Fibroblast of lung (primary cell): Measurements from ENCODE around the gene ASB18. TPM values are rescaled to one million over a fixed set of nuclear protein-coding genes. Genes with fewer than 3 reads are reported as not detected.

Experiments used
- DNase-seq, 2 donors: peaks; one replicate each; pipeline versions ENCODE4 v3.0.0 to v3.0.0-alpha.2; 2010; ENCODE audit warnings: low read depth in 2 of 2
- H2AFZ ChIP-seq: 2 replicates; pipeline ENCODE4 v1.5.1; 2012; ENCODE audit warnings: low read length, control low read depth, inconsistent platforms
- H3K27ac ChIP-seq: 2 replicates; pipeline ENCODE4 v1.5.1; 2011; ENCODE audit warnings: low read length, control low read depth; ENCODE audit not compliant: insufficient read depth
- H3K27me3 ChIP-seq: 2 replicates; pipeline ENCODE4 v1.5.1; 2011; ENCODE audit warnings: mild to moderate bottlenecking, low read length; ENCODE audit not compliant: control insufficient read depth, insufficient read depth
- H3K36me3 ChIP-seq: 2 replicates; pipeline ENCODE4 v1.5.1; 2011; ENCODE audit warnings: low read length; ENCODE audit not compliant: control insufficient read depth, insufficient read depth
- H3K4me1 ChIP-seq: 2 replicates; pipeline ENCODE4 v1.5.1; 2011; ENCODE audit warnings: low read length; ENCODE audit not compliant: control insufficient read depth, insufficient read depth; ENCODE audit errors: extremely low read depth
- H3K4me2 ChIP-seq: 2 replicates; pipeline ENCODE4 v1.5.1; 2011; ENCODE audit warnings: low read length, control low read depth; ENCODE audit not compliant: insufficient read depth; ENCODE audit errors: extremely low read depth
- H3K4me3 ChIP-seq, 4 experiments: fragments of 200-600 bp in 1 of 4; sonication (generic) in 1 of 4; replicated peaks in 1 of 4; 2 replicates each; pipeline ENCODE4 v1.5.1; 2011 to 2016; ENCODE audit warnings: low read length in 4 of 4, low read depth in 3 of 4, mild to moderate bottlenecking in 3 of 4, control low read depth in 2 of 4, inconsistent platforms in 1 of 4, mixed read lengths in 1 of 4; ENCODE audit not compliant: insufficient read depth in 1 of 4; ENCODE audit errors: control extremely low read depth in 1 of 4
- H3K79me2 ChIP-seq: 2 replicates; pipeline ENCODE4 v1.5.1; 2012; ENCODE audit warnings: mild to moderate bottlenecking, low read length, inconsistent platforms; ENCODE audit not compliant: control insufficient read depth, insufficient read depth
- H3K9ac ChIP-seq: 2 replicates; pipeline ENCODE4 v1.5.1; 2011; ENCODE audit warnings: mild to moderate bottlenecking, low read length, control low read depth; ENCODE audit not compliant: insufficient read depth
- H3K9me3 ChIP-seq: 2 replicates; pipeline ENCODE4 v1.5.1; 2012; ENCODE audit warnings: low read depth, low read length; ENCODE audit not compliant: control insufficient read depth, insufficient read depth
- H4K20me1 ChIP-seq: 2 replicates; pipeline ENCODE4 v1.5.1; 2011; ENCODE audit warnings: low read length; ENCODE audit not compliant: control insufficient read depth, insufficient read depth; ENCODE audit errors: extremely low read depth
- EZH2 ChIP-seq: IDR thresholded peaks from 2 replicates; pipeline ENCODE4 v1.5.1; 2012; ENCODE audit warnings: low read length, control low read depth, mild to moderate bottlenecking; ENCODE audit errors: missing control alignments
- polyA plus RNA-seq, 2 donors: library from polyadenylated mRNA; depleted of rRNA in 1 of 2; stranded (reverse) in 1 of 2; unstranded in 1 of 2; fragments of >200 nt; gene quantifications; 2 replicates each; pipeline ENCODE4 v1.2.1, GENCODE V29; 2011 to 2012; ENCODE audit warnings: missing spikeins in 1 of 2
- total RNA-seq: library from RNA; depleted of rRNA; stranded (reverse); fragments of >200 nt; gene quantifications from 2 replicates; pipeline ENCODE4 v1.2.1, GENCODE V29; 2014
- TF ChIP-seq, protein P1 (sequence below), 2 donors: IDR thresholded peaks in 1 of 2; conservative IDR thresholded peaks in 1 of 2; 1 replicate in 1 of 2; 2 replicates in 1 of 2; pipeline ENCODE4 v1.5.1; 2011 to 2012; ENCODE audit warnings: low read length in 2 of 2, control low read depth in 1 of 2, inconsistent platforms in 1 of 2, low read depth in 1 of 2, mild to moderate bottlenecking in 1 of 2

Gene ASB18
- total and polyA plus RNA-seq, 2 donors (not counting 1 experiment from before 2014, with no cell fraction given), result not detected

DNA sequence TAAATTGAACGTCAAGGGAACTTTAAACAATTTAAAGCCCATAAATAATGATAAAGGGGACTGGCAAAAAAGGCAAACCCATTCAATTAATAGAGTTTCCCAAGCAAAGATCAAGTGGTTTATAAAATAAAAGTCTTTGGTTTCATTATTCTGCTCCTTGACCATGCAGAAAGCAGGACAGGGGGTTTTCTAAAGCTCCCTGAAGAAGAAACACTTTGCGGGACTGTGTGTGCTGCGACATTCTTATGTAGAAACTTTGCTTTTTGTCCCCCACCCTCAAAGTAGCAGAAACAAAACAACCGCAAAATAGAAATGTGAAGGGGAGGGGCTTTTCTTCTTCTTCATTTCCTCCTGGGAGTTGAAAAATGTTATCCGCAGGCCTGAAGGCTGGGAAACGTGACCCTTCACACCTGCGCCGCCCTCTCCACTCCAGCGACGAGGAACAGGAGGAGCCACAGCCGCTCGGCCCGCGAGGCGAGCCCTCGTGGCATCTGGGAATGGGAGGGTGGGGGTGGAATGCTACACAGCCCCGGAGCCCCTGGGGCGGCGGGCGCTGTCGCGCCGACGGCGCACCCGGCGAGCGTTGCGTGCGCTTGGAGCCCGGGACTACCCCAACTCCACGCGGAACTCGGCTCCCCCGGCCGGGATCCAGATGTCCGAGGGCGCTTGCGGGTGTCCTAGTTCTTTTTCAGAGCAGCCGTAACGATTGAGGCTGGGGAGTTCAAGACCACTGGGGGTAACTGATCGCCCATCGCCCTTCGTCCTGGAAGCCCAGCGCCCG is 91.8 kb downstream of the ASB18 start:
- Histone ChIP-seq H3K27ac (no peak overlapping the region), H3K4me1 (no peaks in the 10 kb centered on the region), H3K4me3 (no peak overlapping the region), H3K9me3 (no peaks in the 10 kb centered on the region), H3K36me3 (no peaks in the 10 kb centered on the region), H3K79me2 (no peaks in the 10 kb centered on the region), H3K4me2 (no peak overlapping the region), H4K20me1 (no peaks in the 10 kb centered on the region), H2AFZ (no peak overlapping the region), H3K9ac (no peak overlapping the region), H3K27me3 (peaks cover 70% of the 10 kb centered on the region)
- DNase-seq, result no peak
- TF ChIP-seq, protein P1, sequence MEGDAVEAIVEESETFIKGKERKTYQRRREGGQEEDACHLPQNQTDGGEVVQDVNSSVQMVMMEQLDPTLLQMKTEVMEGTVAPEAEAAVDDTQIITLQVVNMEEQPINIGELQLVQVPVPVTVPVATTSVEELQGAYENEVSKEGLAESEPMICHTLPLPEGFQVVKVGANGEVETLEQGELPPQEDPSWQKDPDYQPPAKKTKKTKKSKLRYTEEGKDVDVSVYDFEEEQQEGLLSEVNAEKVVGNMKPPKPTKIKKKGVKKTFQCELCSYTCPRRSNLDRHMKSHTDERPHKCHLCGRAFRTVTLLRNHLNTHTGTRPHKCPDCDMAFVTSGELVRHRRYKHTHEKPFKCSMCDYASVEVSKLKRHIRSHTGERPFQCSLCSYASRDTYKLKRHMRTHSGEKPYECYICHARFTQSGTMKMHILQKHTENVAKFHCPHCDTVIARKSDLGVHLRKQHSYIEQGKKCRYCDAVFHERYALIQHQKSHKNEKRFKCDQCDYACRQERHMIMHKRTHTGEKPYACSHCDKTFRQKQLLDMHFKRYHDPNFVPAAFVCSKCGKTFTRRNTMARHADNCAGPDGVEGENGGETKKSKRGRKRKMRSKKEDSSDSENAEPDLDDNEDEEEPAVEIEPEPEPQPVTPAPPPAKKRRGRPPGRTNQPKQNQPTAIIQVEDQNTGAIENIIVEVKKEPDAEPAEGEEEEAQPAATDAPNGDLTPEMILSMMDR (conservative IDR thresholded peaks at IDR 0.05 in 1 of 2, IDR thresholded peaks at IDR 0.05 in 1 of 2; ENCODE audit: low read depth in 1 of 2, low read length in 2 of 2), result no peak
- TF ChIP-seq EZH2, result peak; percentile 76

DNA sequence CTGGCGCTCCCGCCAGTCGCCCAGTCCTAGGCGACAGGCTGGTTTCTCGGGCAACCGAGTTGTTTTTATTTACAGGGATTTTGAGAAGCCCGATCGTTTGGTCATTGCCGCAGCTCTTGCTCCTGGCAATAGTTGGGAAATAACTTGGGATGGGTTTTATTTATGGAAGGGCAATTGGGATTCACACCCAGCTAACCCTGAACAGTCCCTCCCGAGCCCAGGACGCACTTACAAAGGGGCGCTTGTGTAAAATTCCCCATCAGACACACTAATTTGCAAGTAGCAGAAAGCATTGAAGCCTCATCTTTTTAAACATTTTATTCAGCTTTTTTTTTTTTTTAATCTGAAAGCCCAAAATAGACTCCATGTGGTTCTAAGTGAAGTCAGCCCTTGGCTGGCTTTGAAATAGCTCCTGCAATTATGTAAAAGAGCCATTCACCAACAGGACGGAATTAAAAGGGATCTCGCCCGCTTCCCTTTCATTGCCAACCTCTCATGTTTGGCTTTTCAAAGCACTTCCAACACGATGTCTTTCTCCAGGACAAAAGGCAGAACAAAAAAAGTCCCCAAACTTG is 92.4 kb downstream of the ASB18 start:
- H3K9ac ChIP-seq, result no peak overlapping the region
- peak; percentile 5 for TF ChIP-seq EZH2
- TF ChIP-seq, protein P1 (conservative IDR thresholded peaks at IDR 0.05 in 1 of 2, IDR thresholded peaks at IDR 0.05 in 1 of 2; ENCODE audit: low read depth in 1 of 2, low read length in 2 of 2), result no peak
- DNase-seq, result no peak

DNA sequence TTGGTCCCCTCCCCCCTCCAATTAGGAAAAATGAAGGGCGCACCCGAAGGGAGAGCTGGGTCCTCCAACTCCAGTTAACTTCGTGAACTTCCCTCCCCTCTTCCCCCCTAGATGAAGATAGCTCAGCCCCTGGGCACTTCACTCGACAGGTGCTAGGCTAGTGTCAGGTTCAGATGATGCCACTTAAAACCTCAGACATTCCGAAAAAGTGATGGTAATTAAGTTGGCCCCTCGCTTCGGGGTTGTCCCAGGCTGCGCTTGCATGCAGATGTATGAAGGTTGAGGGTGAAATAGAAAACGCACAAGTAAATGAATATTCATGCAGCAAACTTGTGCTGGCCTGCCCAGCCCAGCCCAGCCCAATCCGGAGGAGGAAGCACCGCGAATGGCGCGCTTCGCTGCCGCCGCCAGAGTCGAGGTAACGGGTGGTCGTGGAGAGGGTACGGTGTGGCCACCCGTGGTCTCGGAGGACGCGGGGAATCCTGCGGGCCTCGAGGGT is 93.0 kb downstream of the ASB18 start:
- TF ChIP-seq EZH2, result peak; percentile 89
- TF ChIP-seq, protein P1 (conservative IDR thresholded peaks at IDR 0.05 in 1 of 2, IDR thresholded peaks at IDR 0.05 in 1 of 2; ENCODE audit: low read depth in 1 of 2, low read length in 2 of 2), result no peak
- Histone ChIP-seq H3K4me1 (no peaks in the 10 kb centered on the region), H3K4me3 (no peak overlapping the region), H3K36me3 (no peaks in the 10 kb centered on the region), H3K9ac (no peak overlapping the region), H3K9me3 (no peaks in the 10 kb centered on the region), H3K79me2 (no peaks in the 10 kb centered on the region), H2AFZ (no peak overlapping the region), H3K27me3 (peaks cover 80% of the 10 kb centered on the region), H4K20me1 (no peaks in the 10 kb centered on the region), H3K27ac (no peak overlapping the region), H3K4me2 (no peak overlapping the region)
- DNase-seq, result no peak

More for the DNA sequence above, 92.4 kb downstream of the ASB18 start:
- H3K79me2 ChIP-seq, result no peaks in the 10 kb centered on the region
- peaks cover 76% of the 10 kb centered on the region for H3K27me3 ChIP-seq
- no peak overlapping the region for H3K4me3 ChIP-seq
- H3K36me3 ChIP-seq, result no peaks in the 10 kb centered on the region
- no peak overlapping the region for H3K4me2 ChIP-seq
- no peak overlapping the region for H3K27ac ChIP-seq
- no peaks in the 10 kb centered on the region for H3K9me3 ChIP-seq
- H4K20me1 ChIP-seq, result no peaks in the 10 kb centered on the region
- H3K4me1 ChIP-seq, result no peaks in the 10 kb centered on the region
- H2AFZ ChIP-seq, result no peak overlapping the region
